Colonic mucosa (tissue), 4 donors: Measurements from ENCODE around the gene KCNE2. TPM values are rescaled to one million over a fixed set of nuclear protein-coding genes. Genes with fewer than 3 reads are reported as not detected.

Experiments used
- DNase-seq: peaks from one replicate; pipeline ENCODE4 v3.0.0-alpha.2; 2020
- H3K27ac ChIP-seq: fragments of 200-600 bp; one replicate; pipeline ENCODE4 v1.8.0; 2021
- H3K27me3 ChIP-seq: fragments of 200-600 bp; one replicate; pipeline ENCODE4 v1.8.0; 2021
- H3K36me3 ChIP-seq: fragments of 200-600 bp; one replicate; pipeline ENCODE4 v1.8.0; 2021
- H3K4me1 ChIP-seq: fragments of 200-600 bp; one replicate; pipeline ENCODE4 v1.8.0; 2021; ENCODE audit warnings: mild to moderate bottlenecking
- H3K4me3 ChIP-seq: fragments of 200-600 bp; one replicate; pipeline ENCODE4 v1.8.0; 2021
- H3K9ac ChIP-seq, 2 donors: one replicate each; pipeline ENCODE4 v1.7.0; 2013; ENCODE audit warnings: control low read depth in 2 of 2, low read depth in 2 of 2, low read length in 2 of 2
- H3K9me3 ChIP-seq: fragments of 200-600 bp; one replicate; pipeline ENCODE4 v1.8.0; 2021
- CTCF ChIP-seq: fragments of 200-600 bp; IDR thresholded peaks from one replicate; pipeline ENCODE4 v1.8.0; 2022; ENCODE audit warnings: antibody characterized with exemption, mild to moderate bottlenecking
- intact Hi-C: fragments of 100-400 bp; cut with DNase I; formaldehyde crosslinking; loops from one replicate; pipeline ENCODE4 v1.14.1; 2022
- total RNA-seq, 2 donors: library from RNA; stranded (reverse); fragmentation: NEBNext Ultra II Directional in 1 of 2; extraction: Animal tissue kit (Norgen Biotek cat#: 25700) in 1 of 2; gene quantifications; one replicate each; pipeline ENCODE4 v1.2.1, GENCODE V29; 2021
- donor health status: healthy.
- donor health status: DM: no; HTN: no; CAD: no.
- donor health status: DM: no; HTN: no; CAD: no.

The KCNE2 gene
- total RNA-seq, 2 donors from 2014 or later = 0.24 to 1.1 TPM

GRCh38 chr21:34344584-34344983 lies 19.2 kb upstream of the KCNE2 start:
- H3K4me3 ChIP-seq = no peak overlapping the region
- H3K4me1 ChIP-seq = no peaks in the 10 kb centered on the region
- no peak for TF ChIP-seq CTCF
- DNase-seq = no peak
- no peak overlapping the region for H3K27ac ChIP-seq
- intact Hi-C loops = no loop called here
- no peak overlapping the region for H3K9ac ChIP-seq
- H3K27me3 ChIP-seq = no peaks in the 10 kb centered on the region
- no peaks in the 10 kb centered on the region for H3K9me3 ChIP-seq
- no peaks in the 10 kb centered on the region for H3K36me3 ChIP-seq

- no peak for TF ChIP-seq CTCF
- no peaks in the 10 kb centered on the region for H3K27me3 ChIP-seq
- peak overlapping the region; percentile 27 for H3K27ac ChIP-seq
- H3K4me1 ChIP-seq = no peaks in the 10 kb centered on the region
- intact Hi-C loops = no loop called here
- H3K9me3 ChIP-seq = no peaks in the 10 kb centered on the region
- H3K9ac ChIP-seq = no peak overlapping the region
- H3K4me3 ChIP-seq = no peak overlapping the region
- H3K36me3 ChIP-seq = no peaks in the 10 kb centered on the region
- DNase-seq = no peak
These were observed 18.5 kb upstream of the KCNE2 start for GRCh38 chr21:34345091-34345871.

- H3K9ac ChIP-seq = no peak overlapping the region
- intact Hi-C loops = no loop called here
- no peaks in the 10 kb centered on the region for H3K9me3 ChIP-seq
- DNase-seq = no peak
- H3K36me3 ChIP-seq = no peaks in the 10 kb centered on the region
- no peak for TF ChIP-seq CTCF
- no peak overlapping the region for H3K4me3 ChIP-seq
- H3K4me1 ChIP-seq = no peaks in the 10 kb centered on the region
- H3K27ac ChIP-seq = peak overlapping the region; percentile 27
- no peaks in the 10 kb centered on the region for H3K27me3 ChIP-seq
These were observed 17.9 kb upstream of the KCNE2 start for GRCh38 chr21:34345892-34346291.

- no peaks in the 10 kb centered on the region for H3K27me3 ChIP-seq
- no peaks in the 10 kb centered on the region for H3K4me1 ChIP-seq
- no peak overlapping the region for H3K27ac ChIP-seq
- H3K9ac ChIP-seq = no peak overlapping the region
- no peak for TF ChIP-seq CTCF
- no peak overlapping the region for H3K4me3 ChIP-seq
- H3K9me3 ChIP-seq = no peaks in the 10 kb centered on the region
- no peak for DNase-seq
- intact Hi-C loops = no loop called here
- H3K36me3 ChIP-seq = no peaks in the 10 kb centered on the region
These were observed 14.8 kb upstream of the KCNE2 start for GRCh38 chr21:34348890-34349519.

- intact Hi-C loops = loop anchor here (2.0 kb wide), 1 partner anchor 429 kb away; no protein-coding TSS in a partner anchor
- Histone ChIP-seq H3K4me3 (no peak overlapping the region), H3K27ac (no peak overlapping the region), H3K27me3 (no peaks in the 10 kb centered on the region), H3K9me3 (no peaks in the 10 kb centered on the region), H3K36me3 (no peaks in the 10 kb centered on the region), H3K9ac (no peak overlapping the region), H3K4me1 (no peaks in the 10 kb centered on the region)
- TF ChIP-seq CTCF = peak; percentile 40
- peak; percentile 50 for DNase-seq
These were observed 12.0 kb upstream of the KCNE2 start for GRCh38 chr21:34351786-34352241.
